GM18867 (cell line): ENCODE results near the gene ACOXL.
"Not testable (repeated sequence)": the region's sequence is repeated elsewhere in the genome, so short reads cannot be mapped to it uniquely, and the experiment has no call there.

Source experiments
- ATAC-seq: cut with Tn5 transposase; IDR thresholded peaks from one replicate; pipeline ENCODE4 v1.9.1; 2021; ENCODE audit warnings: mild to moderate bottlenecking, moderate library complexity; ENCODE audit not compliant: unreplicated experiment

ACOXL gene

DNA sequence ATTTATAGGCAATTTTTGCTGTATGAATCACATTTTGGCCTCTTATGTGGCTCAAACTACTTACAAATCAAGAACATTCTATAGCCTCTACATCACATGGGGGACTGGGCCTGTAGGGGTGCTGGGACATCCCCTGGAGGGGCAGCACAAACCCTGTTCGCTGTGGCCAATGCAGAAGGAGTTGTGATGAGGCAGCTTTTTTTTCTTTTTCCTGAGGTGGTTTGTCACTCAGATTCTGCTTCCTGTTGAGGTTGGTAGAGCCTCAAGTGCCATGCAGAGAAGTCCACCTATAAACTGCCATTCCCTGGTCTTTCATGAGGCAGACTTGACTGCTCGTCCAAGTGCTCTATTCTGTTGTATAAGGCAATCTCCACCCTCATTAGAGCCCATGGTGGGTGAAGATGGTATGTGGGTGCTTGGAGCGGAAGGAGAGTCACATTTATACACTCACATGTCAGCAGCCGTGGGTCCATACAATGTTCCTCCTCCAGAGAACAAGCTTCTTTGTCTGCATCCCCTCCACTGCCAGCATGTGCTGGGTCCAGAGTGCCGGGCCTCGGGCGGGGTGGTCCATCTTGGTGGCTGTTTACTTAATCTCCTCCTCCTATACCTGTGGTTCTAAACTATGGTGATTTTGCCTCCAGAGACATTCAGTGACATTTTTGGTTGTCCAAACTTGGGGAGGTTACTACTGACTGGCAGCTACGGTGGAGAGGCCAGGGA lies 120.3 kb downstream of the ACOXL start:
- no peak for ATAC-seq

DNA sequence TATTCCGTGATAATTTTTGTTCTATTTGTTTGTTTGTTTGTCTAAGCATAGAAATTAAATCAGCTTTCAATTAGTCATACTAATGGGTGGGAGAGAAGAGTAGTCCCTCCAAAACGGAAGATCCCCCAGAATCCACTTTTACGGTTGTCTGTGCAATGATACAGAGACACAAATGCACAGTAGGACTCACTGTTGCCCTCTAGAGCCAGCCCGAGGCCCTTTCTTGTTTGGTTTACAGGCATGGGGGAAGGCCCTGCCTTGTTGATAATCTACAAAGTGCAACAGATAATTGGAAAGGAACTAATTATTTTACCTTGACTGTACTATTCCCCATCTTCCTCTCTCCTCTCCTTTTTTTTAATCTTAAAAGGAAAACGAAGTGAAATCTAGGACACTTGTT lies 121.1 kb downstream of the ACOXL start:
- no peak for ATAC-seq

DNA sequence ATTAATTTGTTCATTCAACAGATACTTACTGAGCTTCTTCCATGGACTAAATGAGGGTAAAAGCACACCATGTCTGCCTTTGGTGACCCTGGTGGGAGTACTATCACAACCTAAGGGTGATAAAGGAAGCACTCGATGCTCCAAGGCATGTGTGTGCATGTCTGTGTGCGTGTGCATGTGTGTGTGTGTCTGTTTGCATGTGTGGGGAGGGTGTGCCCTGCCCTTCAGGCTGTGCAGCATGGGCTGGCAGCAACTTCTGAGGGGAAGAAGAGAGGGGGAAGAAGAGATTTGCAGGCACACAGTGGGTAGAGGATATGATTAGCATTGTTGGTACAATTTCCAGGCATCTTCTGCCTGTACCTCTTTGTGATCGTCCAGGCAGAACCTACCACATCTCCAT lies 121.6 kb downstream of the ACOXL start:
- no peak for ATAC-seq

DNA sequence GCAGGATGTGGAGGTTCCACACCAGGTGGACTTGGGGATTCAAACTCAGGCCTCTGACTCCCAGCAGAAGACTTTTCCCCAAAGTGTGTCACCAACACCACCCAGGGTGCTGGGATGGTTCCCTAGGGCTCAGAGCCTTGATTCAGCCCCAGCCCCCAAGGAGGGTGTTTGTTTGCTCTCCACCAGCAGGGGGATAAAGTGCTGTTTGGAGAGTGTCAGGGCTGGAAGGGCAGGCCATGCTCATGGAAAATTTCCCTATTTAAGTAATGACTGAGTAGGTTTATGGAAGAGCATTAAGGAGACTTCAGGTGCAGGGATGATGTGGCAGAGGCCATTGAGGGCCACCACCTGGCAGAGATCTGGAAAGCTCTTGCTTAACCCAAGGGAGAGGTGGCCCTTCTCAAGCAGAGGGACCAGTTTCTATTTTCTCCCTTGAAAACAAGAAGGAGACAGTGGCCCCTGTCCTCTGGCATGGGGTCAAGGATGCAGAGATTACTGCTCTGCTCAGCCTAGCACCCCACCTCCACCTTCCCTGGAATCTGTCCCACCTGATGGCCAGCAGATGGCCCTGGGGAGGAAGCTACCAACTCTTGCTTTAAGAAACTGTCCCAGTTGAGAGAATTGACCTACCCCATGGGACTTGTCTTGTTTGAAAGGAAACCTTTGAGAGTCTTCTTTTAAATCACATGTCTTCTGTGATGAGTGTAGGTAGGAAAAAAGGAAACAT lies 122.1 kb downstream of the ACOXL start:
- no peak for ATAC-seq

DNA sequence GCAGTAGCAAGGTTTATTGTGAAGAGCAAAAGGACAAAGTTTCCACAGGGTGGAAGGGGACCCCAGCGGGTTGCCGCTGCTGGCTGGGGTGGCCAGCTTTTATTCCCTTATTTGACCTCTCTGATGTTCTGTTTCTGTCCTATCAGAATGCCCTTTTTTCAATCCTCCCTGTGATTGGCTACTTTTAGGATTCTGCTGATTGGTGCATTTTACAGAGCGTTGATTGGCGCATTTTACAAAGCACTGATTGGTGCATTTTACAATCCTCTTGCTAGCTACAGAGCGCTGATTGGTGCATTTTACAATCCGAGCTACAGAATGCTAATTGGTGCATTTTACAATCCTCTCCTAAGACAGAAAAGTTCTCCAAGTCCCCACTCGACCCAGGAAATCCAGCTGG lies 123.5 kb downstream of the ACOXL start:
- not testable (repeated sequence) for ATAC-seq

DNA sequence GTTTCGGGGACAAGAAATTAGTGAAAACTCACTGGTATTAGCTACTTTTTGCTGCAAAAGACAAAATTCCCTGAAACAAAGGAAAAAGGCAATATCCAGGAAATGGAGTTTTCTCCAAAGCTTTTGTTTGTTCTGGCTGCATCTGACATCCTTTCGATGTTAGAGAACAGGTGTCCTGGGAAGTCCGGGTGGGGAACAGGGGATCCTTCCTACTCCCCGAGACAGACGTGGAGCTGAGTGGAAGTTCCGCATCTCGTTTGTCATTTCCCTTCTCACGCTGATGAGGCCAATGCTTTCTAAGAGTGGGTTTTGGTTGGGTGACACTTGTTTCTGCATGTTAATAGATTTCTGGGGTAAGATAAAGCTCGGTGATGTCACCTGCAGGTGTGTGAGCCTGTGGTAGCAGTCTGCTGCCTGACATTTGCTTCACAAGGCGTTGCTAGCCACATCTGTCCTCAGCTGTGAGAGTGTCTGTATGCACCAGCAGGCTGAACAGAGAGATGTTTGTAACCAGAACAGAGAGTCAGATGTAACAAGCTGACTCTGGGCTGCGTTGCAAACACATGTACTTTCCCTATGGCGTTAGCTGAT lies 125.9 kb downstream of the ACOXL start:
- ATAC-seq = peak; percentile 88

DNA sequence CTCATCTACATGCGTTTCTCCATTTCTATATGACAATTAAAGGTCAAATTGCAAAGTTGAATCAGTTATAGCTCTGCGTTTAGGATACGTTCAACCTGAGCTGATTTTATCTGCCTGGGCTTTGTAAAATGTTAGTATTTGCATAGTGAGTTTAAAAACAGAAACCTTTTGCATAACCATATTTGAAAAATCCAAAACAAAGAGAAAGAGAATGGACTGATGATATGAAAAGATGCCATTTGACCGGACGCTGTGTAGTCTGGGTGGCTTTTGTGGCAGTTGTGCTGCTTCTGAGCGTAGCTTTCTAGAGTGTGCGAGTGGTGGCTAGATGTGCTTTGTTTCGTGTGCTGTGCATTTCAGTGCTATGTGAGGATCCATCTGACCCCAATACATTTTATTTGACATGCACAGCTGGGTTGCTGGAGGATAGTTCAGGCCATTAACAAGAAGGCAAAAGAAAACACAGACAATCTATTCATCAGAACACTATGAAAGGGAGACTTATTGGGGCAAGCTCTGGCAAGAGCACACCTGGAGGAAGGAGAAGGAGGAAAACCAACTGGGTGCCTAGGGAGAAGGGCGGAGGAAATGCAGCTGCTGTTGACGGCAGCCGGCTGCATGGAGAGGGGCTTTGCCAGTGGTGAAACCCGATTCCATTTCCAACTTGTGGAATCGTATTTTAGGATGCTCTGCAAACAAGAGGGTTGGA lies 126.8 kb downstream of the ACOXL start:
- ATAC-seq = peak; percentile 40

DNA sequence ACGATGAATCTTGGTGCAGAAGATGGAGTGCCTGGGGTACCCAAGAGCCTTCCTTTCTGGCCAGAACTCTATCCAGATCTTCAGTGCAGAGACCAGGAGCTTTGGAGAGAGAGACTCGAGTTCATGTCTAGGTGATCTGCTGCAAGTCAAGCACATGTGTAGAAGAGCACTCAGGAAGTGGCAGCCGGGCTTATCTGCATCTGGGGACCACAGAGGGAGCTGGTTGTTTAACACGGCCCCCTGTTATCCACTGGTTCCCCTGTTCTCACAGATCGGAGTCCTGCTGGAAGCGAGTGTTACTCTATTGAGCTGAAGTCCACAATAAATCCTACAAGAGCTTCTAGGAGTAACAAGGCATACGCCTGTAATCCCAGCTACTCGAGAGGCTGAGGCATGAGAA lies 128.3 kb downstream of the ACOXL start:
- ATAC-seq = no peak

DNA sequence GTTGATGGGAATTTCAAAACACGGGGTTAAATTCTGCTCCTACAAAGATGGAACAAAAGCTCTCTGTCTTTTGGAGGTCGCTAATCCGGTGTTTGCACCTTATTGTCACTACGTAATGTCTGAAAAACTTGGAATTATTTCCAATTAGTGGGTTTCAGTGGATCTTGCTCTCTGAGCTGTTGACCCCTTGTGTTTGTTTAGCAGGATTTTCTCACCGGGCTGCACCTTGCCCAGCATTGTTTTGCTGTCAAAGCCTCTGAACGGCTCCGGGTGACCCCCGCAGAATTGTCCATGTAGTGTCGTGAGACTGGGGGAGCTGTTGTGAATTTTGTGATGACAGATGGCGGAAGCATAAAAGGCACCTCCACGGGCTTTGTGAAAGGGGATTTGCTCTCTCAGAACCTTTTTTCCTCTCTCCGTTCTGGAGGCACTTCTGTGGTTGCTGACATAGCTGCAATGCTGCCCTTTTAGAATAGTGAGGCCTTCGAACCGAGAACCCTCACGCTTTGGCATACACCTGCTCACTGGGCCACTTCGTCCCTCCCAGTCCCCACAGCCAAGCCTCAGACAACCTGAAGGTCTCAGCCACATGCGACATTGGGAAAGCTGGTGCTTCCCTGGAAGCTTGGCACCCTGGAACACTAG lies 129.4 kb downstream of the ACOXL start:
- ATAC-seq = no peak

DNA sequence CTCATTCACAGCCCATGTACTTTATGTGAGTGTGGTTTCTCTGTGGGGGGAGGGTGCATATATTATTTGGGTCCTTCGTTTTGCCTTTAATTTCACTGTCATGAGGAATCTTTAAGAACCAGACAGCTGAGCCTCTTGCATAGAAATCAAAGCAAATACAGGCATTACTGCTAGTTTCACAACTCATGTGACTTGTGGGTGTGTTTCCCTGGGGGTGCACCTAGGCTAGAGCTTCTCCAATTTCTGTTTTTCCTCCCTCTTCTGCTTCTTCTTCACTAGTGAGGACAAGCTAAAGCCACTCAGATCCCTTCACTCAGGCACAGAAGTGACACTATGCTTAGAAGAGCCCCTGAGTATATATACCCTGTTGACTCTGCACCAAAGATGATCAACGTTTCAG lies 131.4 kb downstream of the ACOXL start:
- ATAC-seq = no peak

DNA sequence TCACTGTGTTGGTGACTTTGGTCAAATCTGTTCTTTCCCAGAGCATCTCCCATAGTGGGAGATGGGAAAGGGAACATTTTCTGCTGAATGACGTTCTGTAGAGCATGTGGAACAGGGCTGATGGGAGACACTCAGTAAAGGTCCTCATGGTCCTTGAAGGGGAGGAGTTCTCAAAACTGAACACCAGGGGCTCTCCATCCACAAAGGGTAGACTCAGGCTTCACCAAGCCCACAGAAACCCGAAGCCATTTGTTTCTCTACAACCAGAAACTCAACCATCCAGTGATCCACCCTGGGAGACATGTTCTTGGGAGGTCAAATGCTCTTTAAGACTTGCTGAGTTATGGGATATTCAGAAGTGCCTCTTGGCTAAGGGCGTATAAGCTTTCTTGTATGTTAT lies 131.8 kb downstream of the ACOXL start:
- no peak for ATAC-seq

DNA sequence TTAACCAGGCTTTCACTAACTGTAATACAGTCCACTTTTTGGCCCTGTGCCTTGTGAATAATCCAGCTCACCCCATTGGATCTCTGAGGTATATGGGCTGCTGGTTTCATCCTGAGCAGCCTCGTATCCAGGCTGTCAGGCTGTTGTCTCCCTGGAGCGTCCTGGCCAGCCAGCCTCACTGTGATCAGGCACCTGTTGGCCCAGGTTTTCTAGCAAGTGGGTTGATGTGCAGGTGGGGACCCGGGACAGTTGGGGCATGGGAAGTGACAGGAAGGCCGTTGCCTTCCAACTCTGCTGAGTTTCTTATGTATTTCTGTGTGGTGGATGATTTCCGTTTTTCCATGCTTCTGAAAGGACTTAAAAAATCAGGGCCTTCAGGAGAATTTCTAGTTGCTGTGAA lies 132.4 kb downstream of the ACOXL start:
- no peak for ATAC-seq

DNA sequence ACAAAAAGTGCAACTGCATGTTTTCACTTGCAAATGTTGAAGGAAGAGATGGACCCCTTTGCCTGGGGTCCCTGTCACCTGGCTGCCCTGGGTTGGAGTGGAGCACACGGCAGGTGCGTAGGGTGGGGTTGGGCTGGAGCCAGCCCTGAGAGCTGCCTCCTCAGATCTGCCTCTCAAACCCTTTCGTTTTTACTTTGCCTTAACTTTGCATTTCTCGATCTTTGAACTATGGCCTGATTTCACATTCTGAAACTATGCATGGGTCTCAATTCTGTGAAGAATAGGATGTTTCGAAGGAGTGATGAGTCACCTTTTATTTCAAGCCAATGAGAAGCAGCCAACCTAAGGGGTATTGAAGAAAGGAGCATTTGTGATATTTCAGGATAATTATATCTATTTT lies 132.8 kb downstream of the ACOXL start:
- peak; percentile 94 for ATAC-seq

DNA sequence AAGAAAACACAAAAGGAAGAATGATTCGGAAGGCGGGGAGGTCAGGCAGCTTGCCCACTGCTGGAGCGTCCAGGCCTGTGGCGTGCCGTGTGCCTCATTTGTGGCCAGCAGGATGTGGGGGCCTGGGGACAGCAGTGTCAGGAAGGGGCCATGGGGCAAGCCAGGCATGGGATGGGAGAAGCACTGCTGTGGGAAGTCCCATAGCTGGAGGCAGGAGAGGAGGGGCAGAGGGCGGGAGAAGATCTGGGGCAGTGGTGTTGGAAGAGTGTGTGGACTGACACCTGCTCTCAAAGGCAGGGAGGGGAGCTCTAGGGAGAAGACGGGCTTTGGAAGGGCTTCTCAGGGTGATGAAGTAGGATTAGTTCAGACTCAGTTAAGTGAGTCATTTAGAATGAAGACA lies 133.7 kb downstream of the ACOXL start:
- ATAC-seq = no peak

DNA sequence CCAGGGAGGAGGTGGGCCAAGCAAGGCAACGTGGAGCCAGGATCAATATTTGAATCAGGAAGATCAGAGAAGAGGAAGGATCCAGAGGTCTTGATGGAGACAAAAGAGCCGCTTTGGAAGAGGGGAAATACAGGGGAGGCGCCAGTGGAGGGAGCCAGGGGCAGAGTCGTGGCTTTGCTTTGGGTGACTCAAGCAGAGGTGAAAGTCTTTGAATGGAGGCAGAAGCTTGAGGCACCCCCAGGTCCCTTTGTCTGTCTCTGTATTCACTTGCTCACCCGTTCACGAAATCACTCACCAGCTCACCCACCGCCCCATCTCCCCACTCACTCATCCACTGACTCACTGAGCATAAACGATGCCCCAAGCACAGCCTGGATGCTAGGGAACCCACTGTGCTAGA lies 134.1 kb downstream of the ACOXL start:
- no peak for ATAC-seq

DNA sequence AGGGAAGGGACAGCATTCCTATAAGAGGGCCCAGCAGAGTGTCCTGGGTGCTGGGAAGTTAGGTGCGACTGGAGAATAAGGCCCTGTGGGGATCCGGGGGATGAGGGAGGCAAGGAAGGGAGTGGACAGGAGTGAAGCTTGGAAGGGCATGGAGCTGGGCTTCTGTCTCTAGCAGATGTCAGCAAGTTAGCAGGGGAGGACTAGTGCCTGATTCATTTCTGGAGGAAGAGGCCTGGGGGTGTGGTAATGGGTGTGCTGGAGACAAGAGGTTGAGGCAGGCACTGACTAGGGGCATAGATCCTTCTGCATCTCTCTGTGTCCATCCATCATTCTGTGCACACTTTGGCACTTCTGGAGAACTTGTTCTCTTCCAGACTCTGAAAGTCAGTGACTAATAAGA lies 134.7 kb downstream of the ACOXL start:
- ATAC-seq = no peak

DNA sequence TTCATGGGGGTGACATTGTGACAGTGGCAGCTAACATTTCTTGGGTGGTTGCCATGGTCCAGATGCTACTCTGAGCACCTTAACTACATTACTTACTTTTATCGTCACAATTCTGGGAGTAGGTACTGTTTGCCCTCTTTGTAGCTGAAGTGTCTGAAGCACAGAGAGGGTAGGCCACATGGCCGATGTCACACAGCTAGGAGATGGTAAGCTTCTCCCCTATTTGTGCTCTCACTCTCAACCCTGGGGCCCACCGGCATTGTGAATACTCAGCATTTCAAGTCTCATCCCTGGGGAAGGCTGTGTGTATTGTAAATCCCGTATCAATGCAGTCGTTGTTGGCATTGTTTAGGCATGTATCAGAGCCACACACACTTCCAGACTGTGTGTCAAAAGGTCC lies 136.6 kb downstream of the ACOXL start:
- no peak for ATAC-seq

DNA sequence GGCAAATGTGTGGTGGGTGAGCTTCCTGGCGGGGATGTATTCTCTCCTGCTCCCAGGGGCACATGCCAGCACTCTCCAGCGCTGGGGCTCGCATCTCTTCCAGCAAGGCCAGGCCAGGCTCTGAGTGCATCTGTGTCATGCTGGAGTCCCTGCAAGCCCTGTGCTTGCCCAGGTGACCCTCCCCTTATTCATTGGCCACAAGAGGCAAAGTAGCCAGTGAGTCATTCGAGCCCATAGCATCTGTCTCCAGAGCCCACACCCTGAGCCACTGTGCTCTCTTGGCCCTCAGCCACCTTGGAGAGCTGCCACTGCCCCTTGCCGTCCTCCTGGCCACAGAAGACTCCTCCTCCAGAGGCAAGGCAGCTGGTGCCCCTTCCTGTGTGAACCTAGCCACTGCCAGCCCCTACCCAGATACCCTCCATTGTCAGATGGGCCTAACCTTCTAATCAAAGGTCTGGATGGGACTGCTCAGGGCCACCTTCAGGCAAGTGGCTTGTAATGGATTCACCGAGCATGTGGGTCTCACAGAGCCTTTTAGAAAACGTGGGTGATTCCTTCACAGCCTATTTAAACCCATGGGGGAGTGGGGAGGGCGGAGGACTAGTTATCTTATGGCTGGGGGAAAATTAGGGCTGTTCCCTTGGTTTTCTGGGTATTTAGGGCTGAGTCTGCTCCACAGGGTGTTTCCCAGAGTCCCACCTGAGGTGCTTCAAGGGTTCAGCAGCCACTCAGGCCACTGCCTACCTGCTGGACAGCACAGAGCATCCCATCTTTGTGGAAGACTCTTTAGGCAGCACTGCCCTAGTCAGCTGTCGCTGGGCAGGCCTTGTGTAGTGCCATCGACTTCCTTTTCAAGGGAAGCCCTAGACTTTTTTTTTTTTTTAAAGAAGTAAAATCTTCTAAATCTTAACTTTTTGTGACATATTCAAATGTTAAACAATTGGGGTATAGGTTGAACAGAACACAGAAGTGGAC lies 137.4 kb downstream of the ACOXL start:
- ATAC-seq = no peak

DNA sequence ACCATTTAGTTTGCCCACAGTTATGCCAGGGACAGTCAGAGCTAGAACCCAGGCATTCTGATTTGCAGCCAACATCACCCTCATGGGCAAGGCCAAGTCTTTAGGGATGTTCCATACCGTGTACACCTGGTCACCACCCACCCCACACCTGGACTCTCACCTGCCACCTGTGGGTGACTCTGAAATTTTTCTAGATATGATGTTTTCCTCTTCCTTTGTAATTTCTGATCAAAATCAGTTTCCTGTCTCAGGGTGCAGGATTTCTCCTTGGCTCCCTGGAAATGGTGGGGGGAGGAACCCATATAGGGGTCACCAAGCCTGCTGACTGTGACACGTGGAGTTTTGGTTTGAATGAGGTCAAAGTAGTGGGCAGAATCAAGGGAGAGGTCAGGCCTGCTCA lies 138.2 kb downstream of the ACOXL start:
- no peak for ATAC-seq

DNA sequence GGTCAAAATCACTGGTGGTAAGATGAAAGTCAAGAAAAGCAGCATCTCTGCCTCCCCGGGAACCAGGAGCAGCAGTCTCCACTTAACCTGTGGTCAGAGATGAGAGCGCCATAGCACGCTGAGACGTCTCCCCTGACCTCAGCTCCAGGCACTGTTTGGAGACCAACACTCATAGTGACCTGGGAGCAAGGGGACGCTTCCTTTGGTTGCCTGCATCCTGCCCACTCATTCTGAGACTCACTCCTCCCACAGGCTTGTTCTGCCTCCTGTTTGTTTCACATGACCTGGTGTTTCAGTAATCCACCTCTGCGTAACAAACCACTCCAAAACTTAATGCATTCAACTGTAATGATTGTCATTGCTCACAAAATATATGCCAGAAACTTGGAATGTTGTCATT lies 139.3 kb downstream of the ACOXL start:
- ATAC-seq = no peak
